ENCODE measurements around the gene ABCE1. TPM values are rescaled to one million over a fixed set of nuclear protein-coding genes. Genes with fewer than 3 reads are reported as not detected.

ABCE1 gene
- total RNA-seq, 6 experiments from 2014 or later = 14.4 to 57.7 (median 28.9) TPM

- H3K36me3 ChIP-seq = no peaks in the 10 kb centered on the region
- H3K27ac ChIP-seq = peak overlapping the region; percentile 97 to 99 (median 99)
- ATAC-seq (peak in 1 of 4 donors; percentile 45), DNase-seq (no peak)
- H3K4me1 ChIP-seq = peaks cover 0 to 20% (median 8%) of the 10 kb centered on the region in 4 donors
- intact Hi-C loops (cut with DNase I) = no loop called here
- 5% methylated on average over 9 of the region's 9 CpGs for WGBS (ENCODE audit: insufficient coverage, low coverage, low lambda C conversion rate, missing lambda C conversion rate)
- H3K9me3 ChIP-seq = no peaks in the 10 kb centered on the region
- H3K27me3 ChIP-seq = no peaks in the 10 kb centered on the region
- H3K4me3 ChIP-seq = peak overlapping the region; percentile 73 to 80 (median 74)
- peak; percentile 22 for TF ChIP-seq POLR2A (IDR thresholded peaks at IDR 0.05)
- TF ChIP-seq CTCF (IDR thresholded peaks at IDR 0.05) = no peak
These were observed 79.9 kb downstream of the ABCE1 start for GRCh38 chr4:145177906-145178538.

DNA sequence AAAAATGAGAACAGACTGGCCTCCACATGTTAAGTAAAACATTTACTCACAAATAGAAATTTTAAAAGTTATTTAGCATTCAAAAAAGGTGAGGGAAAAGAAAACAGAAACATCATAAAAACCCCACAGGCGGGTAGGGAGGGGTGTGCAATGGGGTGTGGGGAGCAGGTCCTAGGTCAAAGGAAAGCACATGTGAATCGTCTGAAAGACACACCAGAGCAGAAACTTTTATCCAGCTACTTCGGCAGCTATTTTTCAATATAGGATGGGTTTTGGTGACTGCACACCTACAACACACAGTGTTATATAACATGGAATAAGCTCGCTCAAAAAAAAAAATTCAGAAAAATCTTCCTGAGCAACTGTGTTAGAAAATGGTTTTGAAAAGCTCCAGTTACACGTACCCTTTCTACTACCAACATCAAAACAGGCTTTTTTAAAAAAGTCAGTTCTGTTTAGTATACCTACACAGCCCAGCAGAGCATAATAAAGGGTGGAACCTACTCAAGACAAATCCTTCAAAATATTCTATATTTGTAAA is 80.7 kb downstream of the ABCE1 start:
- no peak for TF ChIP-seq POLR2A (IDR thresholded peaks at IDR 0.05)
- H3K4me3 ChIP-seq = peak overlapping the region; percentile 73 to 80 (median 74)
- ATAC-seq (peak in 1 of 4 donors; percentile 9), DNase-seq (no peak)
- no peaks in the 10 kb centered on the region for H3K36me3 ChIP-seq
- H3K9me3 ChIP-seq = no peaks in the 10 kb centered on the region
- no peaks in the 10 kb centered on the region for H3K27me3 ChIP-seq
- intact Hi-C loops (cut with DNase I) = no loop called here
- 0% methylated on average over 5 of the region's 5 CpGs for WGBS (ENCODE audit: insufficient coverage, low coverage, low lambda C conversion rate, missing lambda C conversion rate)
- H3K27ac ChIP-seq = peak overlapping the region; percentile 97 to 99 (median 99)
- H3K4me1 ChIP-seq = peaks cover 0 to 20% (median 8%) of the 10 kb centered on the region in 4 donors

Small RNAs within 50 kb of the gene (small RNA-seq; reads per million reads assigned to genes)
- gene RF00019 = 0 reads per million in 2 experiments

Other genes starting within 250 kb of the ABCE1 start
- 10 to 100 TPM in 1 of 6 experiments, 1 to 10 TPM in 5; 6.0 to 13.0 (median 8.3) TPM for gene ANAPC10, start 115 bp upstream of the ABCE1 start, total RNA-seq
- 10 to 100 TPM; 13.8 to 25.6 (median 20.2) TPM for gene OTUD4, start 82.3 kb downstream of the ABCE1 start, total RNA-seq

All from right lobe of liver (tissue), 6 donors.